OCI-LY3 (cell line): ENCODE data around the gene HOXC5.

Experiments
- H2AFZ ChIP-seq: fragments of 200-600, 300-600 bp; shearing (Covaris generic); 2 replicates; pipeline ENCODE4 v1.6.0; 2014; ENCODE audit warnings: antibody characterized with exemption, low read depth, low read length
- H3K27ac ChIP-seq: fragments of 200-600, 300-600 bp; sonication (generic); 2 replicates; pipeline ENCODE4 v1.5.1; 2014; ENCODE audit warnings: mild to moderate bottlenecking, low read length, moderate library complexity, mixed read lengths
- H3K27me3 ChIP-seq: fragments of 200-600, 300-600 bp; sonication (generic); 2 replicates; pipeline ENCODE4 v1.6.1; 2014; ENCODE audit warnings: low read depth, low read length, mixed read lengths
- H3K36me3 ChIP-seq: fragments of 200-600, 300-600 bp; sonication (generic); replicated peaks from 2 replicates; pipeline ENCODE3; 2014; ENCODE audit warnings: low read depth, low read length, mixed read lengths
- H3K4me1 ChIP-seq: fragments of 300-600, 200-600 bp; sonication (generic); 2 replicates; pipeline ENCODE4 v1.6.1; 2014; ENCODE audit warnings: low read length, mixed read lengths
- H3K4me2 ChIP-seq: fragments of 200-600, 300-600 bp; sonication (generic); 2 replicates; pipeline ENCODE4 v1.6.1; 2014; ENCODE audit warnings: low read length, mixed read lengths
- H3K4me3 ChIP-seq: fragments of 300-600, 200-600 bp; sonication (generic); 2 replicates; pipeline ENCODE4 v1.5.1; 2014; ENCODE audit warnings: antibody characterized with exemption, mild to moderate bottlenecking, low read length, moderate library complexity
- H3K79me2 ChIP-seq: fragments of 300-600, 200-600 bp; shearing (Covaris generic); 2 replicates; pipeline ENCODE4 v1.6.1; 2014; ENCODE audit warnings: mild to moderate bottlenecking, low read length, mixed read lengths
- H3K9ac ChIP-seq: fragments of 300-600, 200-600 bp; shearing (Covaris generic); 2 replicates; pipeline ENCODE4 v1.6.0; 2014; ENCODE audit warnings: mild to moderate bottlenecking, low read length, moderate library complexity
- H3K9me3 ChIP-seq: fragments of 200-600, 300-600 bp; shearing (Covaris generic); 2 replicates; pipeline ENCODE4 v1.6.1; 2014; ENCODE audit warnings: low read length, mixed read lengths; ENCODE audit not compliant: insufficient read depth
- H4K20me1 ChIP-seq: fragments of 200-600, 300-600 bp; sonication (generic); 2 replicates; pipeline ENCODE4 v1.6.1; 2016; ENCODE audit warnings: low read length, mixed read lengths; ENCODE audit not compliant: insufficient read depth
- EZH2phosphoT487 ChIP-seq: fragments of 200-600 bp; shearing (Covaris generic); IDR thresholded peaks from 2 replicates; pipeline ENCODE4 v1.6.1; 2018; ENCODE audit warnings: antibody characterized with exemption, mixed run types, low read depth
- TF ChIP-seq, protein P1 (sequence below): fragments of 200-600, 300-600 bp; sonication (generic); IDR thresholded peaks from 2 replicates; pipeline ENCODE4 v1.5.1; 2014; ENCODE audit warnings: antibody characterized with exemption, low read length, low read depth

The HOXC5 gene

GRCh38 chr12:54017027-54017788 is 15.6 kb upstream of the HOXC5 start:
- Histone ChIP-seq H4K20me1 (no peaks in the 10 kb centered on the region), H3K4me1 (peaks cover 31% of the 10 kb centered on the region)

GRCh38 chr12:54017878-54018467 is 14.9 kb upstream of the HOXC5 start:
- no peaks in the 10 kb centered on the region for H3K36me3 ChIP-seq
- TF ChIP-seq, protein P1, sequence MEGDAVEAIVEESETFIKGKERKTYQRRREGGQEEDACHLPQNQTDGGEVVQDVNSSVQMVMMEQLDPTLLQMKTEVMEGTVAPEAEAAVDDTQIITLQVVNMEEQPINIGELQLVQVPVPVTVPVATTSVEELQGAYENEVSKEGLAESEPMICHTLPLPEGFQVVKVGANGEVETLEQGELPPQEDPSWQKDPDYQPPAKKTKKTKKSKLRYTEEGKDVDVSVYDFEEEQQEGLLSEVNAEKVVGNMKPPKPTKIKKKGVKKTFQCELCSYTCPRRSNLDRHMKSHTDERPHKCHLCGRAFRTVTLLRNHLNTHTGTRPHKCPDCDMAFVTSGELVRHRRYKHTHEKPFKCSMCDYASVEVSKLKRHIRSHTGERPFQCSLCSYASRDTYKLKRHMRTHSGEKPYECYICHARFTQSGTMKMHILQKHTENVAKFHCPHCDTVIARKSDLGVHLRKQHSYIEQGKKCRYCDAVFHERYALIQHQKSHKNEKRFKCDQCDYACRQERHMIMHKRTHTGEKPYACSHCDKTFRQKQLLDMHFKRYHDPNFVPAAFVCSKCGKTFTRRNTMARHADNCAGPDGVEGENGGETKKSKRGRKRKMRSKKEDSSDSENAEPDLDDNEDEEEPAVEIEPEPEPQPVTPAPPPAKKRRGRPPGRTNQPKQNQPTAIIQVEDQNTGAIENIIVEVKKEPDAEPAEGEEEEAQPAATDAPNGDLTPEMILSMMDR = no peak
- no peak for TF ChIP-seq EZH2phosphoT487
- H3K27ac ChIP-seq = peak overlapping the region; percentile 78
- H3K79me2 ChIP-seq = no peaks in the 10 kb centered on the region
- H3K9ac ChIP-seq = peak overlapping the region; percentile 97
- H3K4me3 ChIP-seq = peak overlapping the region; percentile 79
- peak overlapping the region; percentile 62; the same call in 1 of the 2 replicates for H2AFZ ChIP-seq
- no peaks in the 10 kb centered on the region for H4K20me1 ChIP-seq
- H3K4me1 ChIP-seq = peaks cover 38% of the 10 kb centered on the region
- peak overlapping the region; percentile 93 for H3K4me2 ChIP-seq
- H3K27me3 ChIP-seq = 0 out of 2 replicates have a peak, but pooled peaks cover 7% of the 10 kb centered on the region
- no peaks in the 10 kb centered on the region for H3K9me3 ChIP-seq

More at GRCh38 chr12:54017027-54017788, 15.6 kb upstream of the HOXC5 start:
- no peaks in the 10 kb centered on the region for H3K9me3 ChIP-seq
- peak overlapping the region; percentile 83 for H3K4me2 ChIP-seq
- H3K27ac ChIP-seq = peak overlapping the region; percentile 78
- peak overlapping the region; percentile 62 for H2AFZ ChIP-seq
- peak overlapping the region; percentile 79 for H3K4me3 ChIP-seq
- TF ChIP-seq, protein P1 = peak; percentile 18; the same call in 1 of the 2 replicates
- TF ChIP-seq EZH2phosphoT487 = no peak
- no peaks in the 10 kb centered on the region for H3K79me2 ChIP-seq
- H3K36me3 ChIP-seq = no peaks in the 10 kb centered on the region
- peak overlapping the region; percentile 78 for H3K9ac ChIP-seq
- H3K27me3 ChIP-seq = 0 out of 2 replicates have a peak, but pooled peaks cover 10% of the 10 kb centered on the region

- Histone ChIP-seq H3K4me2 (peak overlapping the region; percentile 93), H3K4me1 (peaks cover 44% of the 10 kb centered on the region), H3K79me2 (no peaks in the 10 kb centered on the region), H3K9me3 (no peaks in the 10 kb centered on the region), H3K4me3 (peak overlapping the region; percentile 79), H2AFZ (no peak overlapping the region), H3K27ac (peak overlapping the region; percentile 78), H3K27me3 (0 out of 2 replicates have a peak, but pooled peaks cover 7% of the 10 kb centered on the region), H3K9ac (peak overlapping the region; percentile 97), H4K20me1 (no peaks in the 10 kb centered on the region), H3K36me3 (no peaks in the 10 kb centered on the region)
- TF ChIP-seq, protein P1 = no peak
- TF ChIP-seq EZH2phosphoT487 = no peak
Measured at GRCh38 chr12:54018468-54018984, 14.3 kb upstream of the HOXC5 start.
